ENCODE measurements around the gene ZPLD1.

The ZPLD1 gene

DNA sequence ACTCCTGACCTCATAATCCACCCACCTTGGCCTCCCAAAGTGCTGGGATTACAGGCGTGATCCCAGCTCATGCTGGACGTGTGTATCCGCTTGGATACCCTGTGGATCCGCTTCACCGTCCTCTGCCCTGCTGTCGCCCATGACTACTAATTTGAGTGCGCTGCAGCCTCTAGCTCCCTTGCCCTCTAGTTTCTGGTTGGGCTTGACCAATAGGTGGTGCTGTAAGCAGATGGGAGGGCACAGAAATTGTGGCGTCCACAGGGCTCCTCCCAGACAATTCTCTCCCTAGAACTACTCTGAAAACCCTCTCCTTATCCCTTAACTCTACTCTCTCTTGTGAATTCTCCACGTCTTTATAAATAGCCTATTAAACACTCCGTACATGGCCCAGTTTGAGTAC lies 36.2 kb downstream of the ZPLD1 start:
- no peak for DNase-seq

GRCh38 chr3:102471491-102471890 lies 36.7 kb downstream of the ZPLD1 start:
- DNase-seq, result no peak

GRCh38 chr3:102473648-102474047 lies 38.8 kb downstream of the ZPLD1 start:
- no peak for DNase-seq

DNA sequence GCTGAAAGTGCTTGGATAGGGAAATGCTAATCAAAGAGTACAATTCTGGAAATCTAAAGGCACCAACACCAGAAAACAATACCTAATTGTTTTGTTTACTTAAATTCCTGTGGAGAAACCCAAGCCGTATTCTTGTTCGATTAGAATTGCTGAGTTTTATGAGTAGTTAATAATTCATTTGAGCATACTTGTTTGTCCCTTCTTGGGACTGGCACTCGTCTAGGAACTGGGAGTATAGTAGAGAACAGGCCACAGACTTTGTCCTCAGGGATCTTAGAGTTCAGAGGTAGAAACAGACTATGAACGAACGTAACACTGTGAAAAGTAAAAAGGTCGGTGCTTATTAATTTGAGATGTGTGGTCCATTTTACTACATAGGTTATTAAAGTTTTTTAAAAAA lies 39.4 kb downstream of the ZPLD1 start:
- no peak for DNase-seq

GRCh38 chr3:102476198-102476597 lies 41.4 kb downstream of the ZPLD1 start:
- no peak for DNase-seq

DNA sequence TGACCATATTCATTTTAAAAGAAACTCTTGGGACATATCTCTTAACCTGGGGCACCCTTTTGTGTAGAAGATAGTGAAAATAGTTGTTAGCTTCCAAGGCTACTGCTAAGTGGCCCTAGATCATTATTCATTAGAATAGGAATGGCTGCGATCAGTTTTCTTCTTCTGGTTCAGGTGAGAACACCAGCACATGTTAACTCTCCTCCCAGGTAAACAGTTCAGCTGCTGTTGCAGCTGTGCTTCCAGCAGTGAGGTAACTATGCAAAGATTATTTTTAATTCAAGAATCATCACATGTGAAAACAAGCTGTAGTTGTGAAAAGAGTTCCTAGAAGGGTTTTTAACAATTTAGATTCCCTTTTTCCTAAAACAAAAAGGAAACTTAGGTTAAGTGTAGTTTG lies 43.3 kb downstream of the ZPLD1 start:
- no peak for DNase-seq

DNA sequence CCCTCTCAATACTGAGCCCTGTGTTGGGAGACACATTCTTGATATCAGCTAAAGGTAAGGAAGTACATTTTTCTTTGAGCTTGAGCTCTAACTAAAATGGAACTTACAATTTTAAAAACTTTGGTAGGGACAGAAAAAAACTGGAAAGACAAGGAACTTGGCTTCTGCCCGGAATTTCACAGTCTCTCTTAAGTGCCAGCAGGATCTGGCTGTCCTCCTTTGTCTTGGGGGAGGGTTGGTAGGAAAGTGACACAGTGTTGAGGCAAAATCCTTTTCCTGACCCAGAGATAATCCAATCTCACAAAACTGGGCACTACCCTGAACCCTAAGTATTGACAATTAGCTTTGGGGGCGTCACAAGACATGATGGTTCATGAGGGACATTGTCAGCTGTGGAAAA lies 45.3 kb downstream of the ZPLD1 start:
- no peak for DNase-seq

GRCh38 chr3:102481050-102481449 lies 46.2 kb downstream of the ZPLD1 start:
- no peak for DNase-seq

DNA sequence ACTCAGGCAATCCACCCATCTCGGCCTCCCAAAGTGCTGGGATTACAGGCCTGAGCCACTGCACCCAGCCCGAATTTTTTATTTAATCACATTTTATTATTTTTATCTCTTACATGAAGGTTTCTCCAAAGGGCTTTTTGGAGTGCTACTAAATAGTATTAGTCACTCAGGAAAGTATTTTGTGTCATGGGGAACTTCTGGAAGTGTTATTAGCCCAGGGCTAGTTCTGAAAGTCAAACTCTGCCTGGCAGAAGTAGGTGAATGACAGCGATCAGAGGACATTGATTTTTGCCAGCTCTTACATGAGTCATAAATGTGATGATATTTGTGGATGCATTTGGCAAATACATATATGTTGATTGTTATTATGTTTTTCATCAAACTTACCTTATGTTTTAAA lies 48.7 kb downstream of the ZPLD1 start:
- no peak for DNase-seq

DNA sequence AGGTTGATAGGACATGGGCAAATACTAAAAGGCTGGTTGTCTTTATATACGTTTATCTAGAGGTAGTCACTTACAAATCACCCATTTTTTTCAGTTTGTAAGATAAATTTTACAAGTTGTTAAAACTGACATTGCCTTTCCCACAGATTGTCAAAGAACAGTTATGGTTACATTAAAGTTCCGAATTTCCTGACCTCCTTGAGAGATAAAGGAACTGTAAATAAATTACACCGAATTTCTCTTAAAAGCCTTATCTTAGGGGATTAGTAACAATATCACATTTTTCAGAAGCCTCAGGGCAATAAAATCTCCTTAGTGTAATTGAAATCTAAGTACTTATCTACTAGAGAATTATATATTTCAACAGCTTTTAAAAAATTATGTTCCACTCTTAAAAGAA lies 49.5 kb downstream of the ZPLD1 start:
- no peak for DNase-seq

DNA sequence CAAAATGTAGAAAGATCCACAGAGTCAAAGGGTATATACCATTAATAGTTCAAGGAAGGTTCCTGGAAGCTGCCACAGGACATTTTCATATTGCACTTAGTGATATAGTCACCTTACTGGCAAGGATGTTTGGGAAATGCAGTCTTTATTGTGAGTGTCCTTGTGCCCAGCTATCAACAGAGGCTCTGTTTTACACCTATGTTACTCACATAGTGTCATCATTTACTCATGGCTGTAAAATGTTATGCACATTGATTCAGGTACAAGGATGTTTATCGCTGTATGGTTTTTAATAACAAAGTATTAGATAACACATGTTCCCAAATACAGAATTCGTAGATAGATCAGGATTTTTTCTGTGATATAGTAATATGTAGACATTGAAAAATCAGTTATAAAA lies 50.9 kb downstream of the ZPLD1 start:
- no peak for DNase-seq

GRCh38 chr3:102488331-102488730 lies 53.5 kb downstream of the ZPLD1 start:
- no peak for DNase-seq

DNA sequence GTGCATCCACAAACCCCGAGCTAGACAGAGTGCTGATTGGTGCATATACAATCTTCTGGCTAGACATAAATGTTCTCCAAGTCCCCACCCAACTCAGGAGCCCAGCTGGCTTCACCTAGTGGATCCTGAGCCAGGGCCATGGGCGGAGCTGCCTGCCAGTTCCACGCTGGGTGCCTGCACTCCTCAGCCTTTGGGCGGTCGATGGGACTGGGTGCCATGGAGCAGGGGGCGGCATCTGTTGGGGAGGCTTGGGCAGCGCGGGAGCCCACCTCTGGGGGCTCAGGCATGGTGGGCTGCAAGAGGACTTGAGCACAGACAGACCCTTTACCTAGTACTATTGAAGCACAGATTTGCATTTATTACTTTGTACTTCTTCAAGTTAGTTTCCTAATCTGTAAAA lies 57.5 kb downstream of the ZPLD1 start:
- no peak for DNase-seq

DNA sequence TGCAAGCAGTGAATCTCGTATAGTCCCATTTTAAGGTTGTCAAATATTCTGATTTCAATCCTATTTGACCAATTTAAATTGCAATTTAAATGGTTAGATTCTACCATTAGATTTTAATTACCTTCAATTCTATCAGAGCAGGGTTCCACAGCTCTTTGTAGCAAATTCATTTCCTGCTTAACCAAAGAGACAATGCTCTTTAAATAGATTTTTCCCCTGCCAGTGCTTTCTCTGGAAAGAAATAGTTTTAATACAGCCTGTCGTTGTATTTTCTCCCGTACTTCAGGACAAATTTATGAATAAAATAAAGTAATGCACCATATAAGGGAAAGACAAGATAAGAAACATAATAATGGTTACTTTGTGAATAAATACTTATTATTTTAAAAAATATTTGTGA lies 62.8 kb downstream of the ZPLD1 start:
- DNase-seq, result no peak

DNA sequence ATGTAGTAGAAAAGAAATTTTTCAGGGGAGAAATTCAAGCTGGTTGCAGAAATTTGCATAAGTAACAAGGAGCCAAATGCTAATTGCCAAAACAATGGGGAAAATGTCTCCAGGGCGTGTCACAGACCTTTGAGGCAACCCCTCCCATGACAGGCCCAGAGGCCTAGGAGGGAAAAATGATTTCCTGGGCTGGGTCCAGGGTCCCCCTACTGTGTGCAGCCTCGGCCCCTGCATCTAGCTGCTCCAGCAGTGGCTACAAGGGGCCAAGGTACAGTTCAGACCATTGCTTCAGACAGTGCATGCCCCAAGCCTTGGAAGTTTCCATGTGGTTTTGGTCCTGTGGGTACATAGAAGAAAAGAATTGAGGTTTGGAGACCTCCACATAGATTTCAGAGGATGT lies 70.7 kb downstream of the ZPLD1 start:
- no peak for DNase-seq

- DNase-seq, result no peak
These were observed 75.8 kb downstream of the ZPLD1 start for GRCh38 chr3:102510663-102511062.

GRCh38 chr3:102511168-102511567 lies 76.4 kb downstream of the ZPLD1 start:
- no peak for DNase-seq

DNA sequence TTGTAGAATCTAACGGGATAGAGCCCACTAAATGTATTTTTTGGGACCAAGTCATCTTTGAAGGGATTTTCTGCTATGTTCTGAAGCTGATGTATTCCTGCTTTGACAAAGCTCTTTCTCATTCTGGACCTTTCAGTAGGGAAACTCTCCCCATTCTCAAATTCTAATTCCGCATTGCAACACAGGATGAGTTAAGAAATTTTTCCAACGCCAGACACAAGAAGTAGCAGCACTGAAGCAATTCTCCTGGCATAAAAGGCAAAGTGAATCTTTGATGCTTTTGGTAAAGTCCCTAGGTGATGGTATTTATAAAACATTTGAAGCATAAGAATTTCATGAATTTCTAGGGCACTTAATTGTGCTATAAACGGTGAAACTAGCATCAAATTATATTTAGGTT lies 76.8 kb downstream of the ZPLD1 start:
- DNase-seq, result no peak

- DNase-seq, result no peak
These were observed 78.1 kb downstream of the ZPLD1 start for GRCh38 chr3:102512734-102513504.

DNA sequence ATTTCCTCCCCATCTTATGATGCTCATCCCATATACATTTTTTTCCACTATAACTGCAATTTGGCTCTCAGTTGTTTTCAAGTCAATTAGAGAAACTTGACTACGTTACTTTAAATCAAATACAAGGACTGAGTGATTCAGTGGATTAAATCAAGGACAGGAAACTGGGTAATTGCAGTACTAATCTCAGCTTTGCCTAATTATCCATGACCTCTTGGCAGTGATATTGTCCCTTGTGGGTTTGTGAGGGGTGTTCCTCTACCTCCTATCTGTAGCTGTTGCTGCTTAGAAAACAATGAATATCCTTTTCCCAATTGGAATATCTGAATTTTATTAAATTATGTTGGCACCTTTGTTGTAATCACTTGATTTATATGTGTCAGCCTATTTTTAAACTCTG lies 79.4 kb downstream of the ZPLD1 start:
- no peak for DNase-seq

- no peak for DNase-seq
These were observed 86.4 kb downstream of the ZPLD1 start for GRCh38 chr3:102521246-102521645.

- no peak for DNase-seq
These were observed 90.8 kb downstream of the ZPLD1 start for GRCh38 chr3:102525624-102526023.

- DNase-seq, result no peak
These were observed 92.0 kb downstream of the ZPLD1 start for GRCh38 chr3:102526865-102527264.

DNA sequence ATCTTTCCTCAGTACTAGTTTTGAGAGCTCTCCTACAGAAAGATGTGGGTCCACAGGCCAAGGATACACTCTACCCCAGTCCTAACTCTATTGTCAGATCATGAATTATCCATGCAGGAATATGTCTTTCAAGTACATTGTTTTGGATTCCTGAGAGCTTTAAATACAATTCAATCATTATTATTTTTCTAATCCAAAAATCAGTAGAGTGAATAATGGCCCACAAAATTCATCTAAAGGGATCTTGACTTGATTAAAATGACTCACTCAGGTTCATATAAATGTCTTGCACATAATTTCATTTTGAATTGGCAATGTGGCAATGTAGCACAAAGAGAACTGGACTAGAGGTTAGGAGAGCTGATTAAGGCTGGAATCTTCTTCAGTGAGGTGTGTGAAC lies 93.9 kb downstream of the ZPLD1 start:
- no peak for DNase-seq
